GM18870 (cell line): Measurements from ENCODE around the gene PIAS1.
"Not testable (repeated sequence)": the region's sequence is repeated elsewhere in the genome, so short reads cannot be mapped to it uniquely, and the experiment has no call there.

Source experiments
- ATAC-seq: cut with Tn5 transposase; IDR thresholded peaks from one replicate; pipeline ENCODE4 v1.9.1; 2021; ENCODE audit warnings: moderate library complexity; ENCODE audit not compliant: unreplicated experiment

Gene PIAS1

DNA sequence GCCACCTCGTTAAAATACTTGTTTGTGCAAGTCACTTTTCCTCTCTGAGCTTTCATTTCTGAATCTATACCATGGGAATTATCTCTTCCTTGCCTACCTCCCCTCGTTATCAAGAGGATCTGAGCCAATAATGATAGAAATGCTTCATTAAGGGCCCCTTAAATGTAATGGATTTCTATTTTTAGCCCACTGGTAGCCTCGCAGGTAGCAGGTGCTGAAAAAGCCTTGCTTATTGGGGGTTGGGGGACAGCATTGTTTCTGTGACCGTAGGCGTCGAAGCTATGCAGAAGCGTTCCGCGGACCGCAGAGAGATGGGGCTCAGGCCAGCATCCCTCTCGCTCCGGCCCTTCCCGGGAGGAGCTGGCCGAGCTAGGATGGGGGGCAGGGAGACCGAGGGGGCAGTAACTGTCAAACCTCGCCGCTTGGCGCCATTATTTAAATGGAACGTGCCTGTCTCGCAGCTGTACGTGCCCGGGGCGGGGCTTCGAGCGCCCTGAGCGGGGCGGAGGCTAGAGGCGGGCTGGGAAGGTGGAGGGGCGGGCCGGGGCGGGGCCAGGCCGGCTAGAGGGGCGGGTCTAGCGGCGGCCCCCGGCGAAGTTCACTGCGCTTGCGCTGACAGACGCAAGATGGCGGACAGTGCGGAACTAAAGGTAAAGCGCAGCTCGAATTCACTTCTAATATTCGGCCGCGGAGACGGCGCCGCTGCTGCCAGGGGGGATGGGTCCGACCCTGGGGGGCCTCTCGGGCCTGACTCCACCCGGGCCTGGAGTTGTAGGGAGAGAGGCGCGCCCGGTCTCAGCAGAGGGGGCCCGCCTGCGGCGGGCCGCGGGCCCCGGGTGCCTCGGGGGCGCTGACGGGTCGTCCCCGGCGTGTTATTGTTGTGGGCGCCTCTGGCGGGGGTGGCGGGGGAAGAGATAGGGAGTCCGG is at the start of gene PIAS1:
PIAS1 (plus strand) TSS at position 615 of the 927 bp plus-strand sequence; CDS start at position 627, 12 bp downstream.
- peak; percentile 55 for ATAC-seq

DNA sequence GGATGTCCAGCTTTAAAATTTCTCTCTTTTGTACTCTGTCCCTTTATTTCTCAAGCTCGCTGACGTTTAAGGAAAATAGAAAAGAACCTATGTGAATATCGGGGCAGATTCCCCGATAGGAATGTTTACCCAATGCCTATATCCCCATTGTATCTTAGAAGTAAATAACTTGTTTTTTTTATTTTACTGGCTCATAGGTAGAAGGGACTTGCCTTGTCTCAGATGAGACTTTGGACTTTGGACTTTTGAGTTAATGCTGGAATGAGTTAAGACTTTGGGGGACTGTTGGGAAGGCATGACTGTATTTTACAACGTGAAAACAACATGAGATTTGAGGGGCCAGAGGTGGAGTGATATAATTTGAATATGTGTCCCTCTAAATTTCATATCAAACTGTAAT is 46.5 kb upstream of the PIAS1 start:
- not testable (repeated sequence) for ATAC-seq

DNA sequence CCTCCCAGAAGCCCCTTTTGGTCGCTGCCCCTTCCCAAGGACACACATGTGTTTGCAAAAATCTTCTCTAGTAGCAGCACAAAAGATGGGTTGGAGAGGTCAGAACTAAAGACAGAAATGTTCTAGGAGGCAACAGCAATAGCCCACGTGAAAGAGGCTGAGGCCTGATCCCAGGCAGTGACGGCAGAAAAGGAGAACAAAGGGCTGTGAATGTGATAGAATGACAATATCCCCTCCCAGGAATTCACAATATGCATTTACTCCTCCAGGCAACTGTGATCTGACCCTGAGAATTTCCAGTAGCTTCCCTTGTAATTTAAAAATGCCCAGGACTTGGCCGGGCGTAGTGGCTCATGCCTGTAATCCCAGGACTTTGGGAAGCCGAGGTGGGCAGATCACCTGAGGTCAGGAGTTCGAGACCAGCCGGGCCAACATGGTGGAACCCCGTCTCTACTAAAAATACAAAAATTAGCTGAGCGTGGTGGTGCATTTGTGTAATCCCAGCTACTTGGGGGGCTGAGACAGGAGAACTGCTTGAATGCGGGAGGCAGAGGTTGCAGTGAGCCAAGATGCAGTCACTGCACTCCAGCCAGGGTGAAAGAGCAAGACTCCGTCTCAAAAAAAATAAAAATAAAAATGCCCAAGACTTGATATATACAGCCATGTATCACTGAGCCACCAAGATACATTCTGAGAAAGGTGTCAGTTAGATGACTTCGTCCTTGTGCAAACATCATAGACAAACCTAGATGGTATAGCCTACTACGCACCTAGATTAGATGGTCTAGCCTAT is 43.6 kb upstream of the PIAS1 start:
- ATAC-seq, result no peak

DNA sequence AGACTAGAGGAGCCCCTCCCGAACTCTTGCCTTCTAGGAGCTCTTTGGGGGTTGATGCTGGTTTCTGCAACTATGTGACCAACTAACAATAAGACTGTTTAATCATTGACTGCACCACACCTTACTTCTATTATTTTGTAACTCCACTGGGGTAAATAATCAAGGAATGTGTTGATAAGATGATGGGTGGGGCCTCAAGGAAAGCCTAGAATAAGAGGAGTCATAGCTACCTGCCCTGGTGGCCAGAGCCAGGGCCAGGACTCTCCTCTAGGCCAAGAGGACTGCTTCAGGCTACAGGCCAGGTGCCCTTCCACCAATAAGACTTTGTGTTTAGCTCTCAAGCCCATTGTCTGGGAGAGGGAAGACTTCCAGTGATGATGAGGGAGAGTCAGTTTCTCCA is 41.2 kb upstream of the PIAS1 start:
- no peak for ATAC-seq

DNA sequence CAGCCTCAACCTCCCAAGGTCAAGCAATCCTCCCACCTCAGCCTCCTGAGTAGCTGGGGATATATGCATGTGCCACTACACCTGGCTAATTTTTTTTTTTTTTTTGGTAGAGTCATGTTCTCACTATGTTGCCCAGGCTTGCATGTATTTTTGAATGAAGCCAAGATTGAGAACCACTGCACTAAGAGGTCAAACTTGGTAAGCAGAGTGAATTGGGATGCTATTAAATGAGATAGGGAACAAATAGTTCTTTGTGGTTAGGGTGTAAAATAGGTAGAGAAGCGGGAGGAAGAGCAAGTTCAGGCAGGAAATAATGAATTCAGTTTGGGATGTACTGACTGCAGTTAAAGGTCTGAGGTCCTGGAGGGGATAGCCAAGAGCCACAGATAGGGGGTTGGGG is 39.9 kb upstream of the PIAS1 start:
- ATAC-seq, result no peak

DNA sequence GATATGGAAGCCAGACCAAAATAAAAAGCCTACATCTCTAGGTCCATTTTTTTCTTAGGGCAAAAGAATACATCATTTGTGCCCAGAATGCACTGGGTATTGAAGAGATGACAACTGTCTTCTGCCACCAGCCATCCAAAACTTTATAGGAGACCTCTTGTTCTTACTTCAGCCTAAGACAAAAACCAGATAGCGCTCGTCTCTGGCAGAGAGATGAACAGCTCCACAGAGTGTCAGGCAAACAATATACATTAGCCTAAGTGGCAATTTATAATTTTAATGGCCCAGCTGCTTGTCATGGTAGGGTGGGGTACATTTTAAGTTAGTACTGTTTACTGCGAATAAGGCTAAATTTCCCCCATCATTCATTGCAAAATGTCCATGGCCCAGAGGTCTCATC is 38.9 kb upstream of the PIAS1 start:
- no peak for ATAC-seq

DNA sequence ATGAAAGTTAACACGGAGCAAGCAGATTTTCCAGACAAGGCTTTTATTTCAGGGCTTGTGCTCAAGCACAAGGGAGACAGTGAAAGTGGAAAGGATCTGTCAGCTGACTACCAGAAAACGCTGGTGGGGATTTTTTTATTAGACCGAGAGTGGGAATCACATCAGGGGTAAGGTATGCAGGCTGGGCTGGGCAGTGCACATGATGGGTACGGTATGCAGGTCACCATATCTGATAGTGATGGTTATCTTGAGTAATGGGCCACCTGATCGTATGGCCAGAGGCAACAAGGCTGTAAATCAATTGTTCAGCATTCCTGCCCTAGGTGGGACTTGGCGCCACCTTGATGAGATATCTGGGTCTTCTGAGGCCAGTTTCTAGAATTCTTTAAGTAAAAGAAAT is 36.9 kb upstream of the PIAS1 start:
- ATAC-seq, result no peak

DNA sequence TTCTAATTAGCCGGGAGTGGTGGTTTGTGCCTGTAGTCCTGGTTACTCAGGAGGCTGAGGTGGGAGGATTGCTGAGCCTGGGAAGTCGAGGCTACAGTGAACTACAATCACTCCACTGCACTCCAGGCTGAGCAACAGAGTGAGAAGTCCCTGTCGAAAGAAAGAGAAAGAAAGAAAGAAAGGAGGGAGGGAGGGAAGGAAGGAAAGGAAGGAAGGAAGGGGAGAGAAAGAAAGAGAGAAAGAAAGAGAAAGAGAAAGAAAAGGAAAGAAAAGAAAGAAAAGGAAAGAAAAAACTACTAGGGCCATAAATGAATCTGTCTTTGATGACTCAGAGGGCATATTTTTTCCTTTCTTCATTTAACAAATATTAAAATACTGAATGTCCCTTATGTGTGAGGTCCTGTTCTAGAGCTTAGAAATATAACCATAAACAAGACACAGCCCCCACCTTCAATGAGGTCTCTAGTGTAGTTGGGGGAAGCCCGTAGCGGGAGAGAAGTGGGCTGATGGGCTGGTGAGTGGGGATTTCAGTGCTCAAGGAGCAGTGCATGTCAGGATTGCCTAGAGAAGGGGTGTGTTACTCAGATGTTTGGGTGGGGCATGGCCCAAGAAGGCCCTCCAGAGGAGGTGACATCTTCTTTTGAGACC is 35.2 kb upstream of the PIAS1 start:
- no peak for ATAC-seq

DNA sequence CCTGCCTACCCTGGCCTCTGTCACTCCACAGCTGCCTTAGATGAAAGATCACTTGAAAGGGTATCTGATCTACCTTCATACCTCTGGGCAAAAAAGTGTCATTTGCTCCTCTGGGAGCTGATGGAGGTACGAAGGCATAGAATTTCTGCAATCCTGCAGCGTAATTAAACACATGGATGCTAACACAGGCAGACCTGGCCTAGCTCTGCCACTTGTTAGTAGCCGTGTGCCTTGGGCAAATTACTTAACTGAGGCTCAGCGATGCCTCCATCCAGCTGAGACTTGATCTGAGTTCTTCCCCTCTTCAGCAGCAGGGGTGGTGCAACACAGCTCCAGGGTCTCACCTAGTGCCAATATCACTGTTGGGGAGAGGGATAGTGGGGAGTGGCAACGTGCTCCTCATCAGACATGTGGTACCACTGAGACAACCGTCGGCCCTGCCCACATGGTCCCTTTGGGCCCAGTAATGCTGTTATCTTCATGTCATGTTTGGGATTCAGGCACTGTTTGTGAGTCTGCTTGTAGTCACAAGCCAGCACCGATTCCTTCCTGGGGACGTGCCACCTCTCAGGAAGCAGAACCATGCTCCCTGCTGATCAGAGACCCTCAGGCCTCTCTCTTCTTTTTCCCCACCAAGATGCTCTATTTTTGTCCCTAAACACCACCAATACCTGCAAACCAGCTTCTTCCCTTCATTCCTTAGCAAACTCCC is 34.1 kb upstream of the PIAS1 start:
- no peak for ATAC-seq

DNA sequence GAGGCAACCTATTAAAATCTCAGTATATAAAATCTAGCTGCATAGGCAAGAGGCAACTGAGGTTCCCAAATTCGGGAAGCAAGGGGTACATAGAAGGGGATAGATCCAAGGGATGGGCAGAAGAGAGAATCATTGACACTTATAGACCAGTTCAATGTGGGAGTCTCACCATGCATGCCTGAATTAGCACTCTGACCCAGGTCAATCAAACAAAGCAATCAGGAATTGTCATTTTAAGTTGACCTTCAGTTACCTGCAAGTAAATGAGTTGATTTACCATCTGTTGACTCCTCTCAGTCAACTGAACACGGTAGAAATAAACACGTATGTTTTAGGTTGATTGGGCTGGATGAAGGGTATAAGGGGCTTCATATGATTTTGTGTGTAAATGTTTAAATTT is 33.4 kb upstream of the PIAS1 start:
- ATAC-seq, result no peak

DNA sequence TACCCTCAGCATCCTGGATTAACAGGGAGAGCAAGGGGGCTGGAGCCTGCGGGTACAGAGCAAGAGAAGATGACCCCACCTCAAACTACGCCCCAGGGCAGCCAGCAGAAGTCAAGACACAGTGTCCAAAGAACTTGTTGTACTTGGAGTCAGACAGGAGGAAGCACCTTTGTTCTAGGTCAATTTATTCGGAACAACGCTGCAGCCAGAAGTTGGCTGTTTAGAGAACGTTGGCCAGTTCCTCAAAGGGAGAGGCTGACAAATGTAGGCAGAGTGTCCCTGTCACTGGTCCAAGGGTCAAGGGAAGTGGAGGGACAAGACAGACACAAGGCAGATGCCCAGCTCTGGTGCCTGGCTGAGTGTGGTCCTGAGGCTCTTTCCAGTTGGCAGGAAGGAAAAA is 32.1 kb upstream of the PIAS1 start:
- ATAC-seq, result no peak

DNA sequence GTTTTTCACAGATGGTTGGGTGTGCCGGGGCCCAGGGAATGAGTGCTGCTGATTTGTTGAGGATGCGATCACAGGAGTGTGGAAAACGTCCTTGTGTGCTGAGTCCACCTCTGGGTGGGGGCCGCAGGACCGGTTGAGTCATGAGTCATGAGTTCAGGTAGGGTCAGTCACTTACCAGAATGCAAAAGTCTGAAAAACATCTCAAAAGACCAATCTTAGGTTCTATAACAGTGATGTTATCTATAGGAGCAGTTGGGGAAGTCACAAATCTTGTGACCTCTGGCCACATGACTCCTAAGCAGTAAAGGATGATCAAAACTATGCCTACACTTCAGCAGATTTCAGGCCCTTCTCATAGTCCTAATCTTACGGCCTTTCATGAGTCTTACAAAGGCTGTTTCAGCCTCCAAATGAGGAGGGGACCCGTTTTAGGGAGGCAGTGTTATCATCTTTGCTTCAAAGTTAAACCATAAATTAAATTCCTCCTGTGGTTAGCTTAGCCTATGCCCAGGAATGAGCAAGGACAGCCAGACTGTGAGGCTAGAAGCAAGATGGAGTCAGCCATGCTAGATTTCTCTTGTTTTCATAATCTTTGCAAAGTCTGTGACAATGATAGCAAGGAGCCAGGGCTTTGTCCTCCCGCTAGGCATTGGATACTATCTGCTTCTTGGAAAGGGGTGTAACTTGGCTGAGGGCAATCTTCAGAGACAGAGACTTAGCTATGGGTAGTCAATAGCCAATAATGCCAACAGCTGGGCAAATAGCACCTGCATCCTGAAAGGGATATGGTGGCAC is 30.6 kb upstream of the PIAS1 start:
- no peak for ATAC-seq

DNA sequence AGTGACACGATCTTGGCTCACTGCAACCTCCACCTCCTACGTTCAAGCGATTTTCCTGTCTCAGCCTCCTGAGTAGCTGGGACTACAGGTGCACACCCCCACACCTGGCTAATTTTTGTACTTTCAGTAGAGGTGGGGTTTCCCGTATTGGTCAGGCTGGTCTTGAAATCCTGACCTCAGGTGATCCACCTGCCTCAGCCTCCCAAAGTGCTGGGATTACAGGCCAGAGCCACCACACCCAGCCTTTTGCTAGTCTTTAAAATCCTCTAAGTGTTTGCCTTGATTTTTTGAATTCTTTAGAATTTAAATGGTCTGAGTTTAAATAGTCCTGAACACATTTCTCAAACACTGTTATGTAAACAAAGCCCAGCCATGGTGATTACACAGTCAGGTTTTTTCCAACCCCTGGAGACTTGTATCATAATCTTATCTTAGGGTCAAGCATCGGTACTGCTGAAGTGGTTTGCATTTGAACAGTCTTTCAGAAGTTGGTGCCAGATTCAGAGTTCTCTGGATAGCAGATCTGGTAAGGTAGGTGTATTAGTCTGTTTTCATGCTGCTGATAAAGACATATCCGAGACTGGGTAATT is 28.2 kb upstream of the PIAS1 start:
- ATAC-seq, result no peak

DNA sequence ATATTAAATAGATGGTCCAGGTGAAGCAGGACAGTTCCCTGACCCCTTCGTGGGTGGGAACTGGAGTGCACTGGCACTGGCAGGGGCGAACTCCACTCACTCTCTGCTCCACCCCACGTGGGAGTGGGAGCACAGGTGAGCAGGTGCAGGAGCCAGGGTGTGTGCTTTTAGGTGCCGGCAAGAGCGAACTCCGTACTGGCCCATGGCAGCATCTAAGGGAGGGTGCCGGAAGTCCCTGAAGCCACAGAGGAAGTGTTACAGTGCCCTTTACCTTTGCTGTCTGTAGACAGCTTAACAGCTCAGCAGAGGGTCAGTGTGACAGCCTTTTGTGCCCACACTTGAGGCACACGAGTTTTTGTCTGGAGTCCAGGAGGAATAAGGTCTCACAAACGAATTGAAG is 26.7 kb upstream of the PIAS1 start:
- no peak for ATAC-seq

DNA sequence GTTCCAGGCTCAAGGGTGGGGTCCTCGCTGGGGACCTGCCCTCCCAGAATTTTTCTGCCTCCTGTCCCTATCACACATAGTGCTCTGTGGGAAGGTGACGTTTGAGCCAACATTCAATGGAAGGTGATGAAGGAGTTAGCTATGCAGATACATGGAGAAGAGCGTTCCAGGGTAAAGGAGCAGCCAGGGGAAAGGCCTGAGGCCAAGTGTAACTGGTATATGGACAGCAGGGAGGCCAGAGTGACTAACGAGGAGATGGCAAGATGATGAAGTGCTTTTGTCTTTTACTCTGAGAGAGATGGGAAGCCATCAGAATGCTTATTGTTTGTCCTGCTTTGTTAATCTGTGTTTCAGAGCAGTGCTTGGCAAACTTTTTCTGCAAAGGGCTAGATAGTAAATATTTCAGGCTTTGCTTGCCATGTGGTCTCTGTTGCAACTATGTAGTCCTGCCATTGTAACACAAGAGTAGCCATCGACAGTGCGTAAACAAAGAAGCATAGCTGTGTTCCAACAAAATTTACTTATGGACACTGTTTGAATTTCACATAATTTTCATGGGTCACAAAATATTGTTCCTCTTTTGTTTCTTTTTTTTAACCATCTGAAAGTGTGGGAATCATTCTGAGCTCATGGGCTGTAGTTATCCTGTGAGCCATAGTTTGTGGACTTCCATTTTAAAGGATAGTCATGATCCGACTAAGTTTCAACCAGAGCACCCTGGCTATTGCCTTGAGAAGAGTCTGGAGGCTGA is 25.8 kb upstream of the PIAS1 start:
- no peak for ATAC-seq

DNA sequence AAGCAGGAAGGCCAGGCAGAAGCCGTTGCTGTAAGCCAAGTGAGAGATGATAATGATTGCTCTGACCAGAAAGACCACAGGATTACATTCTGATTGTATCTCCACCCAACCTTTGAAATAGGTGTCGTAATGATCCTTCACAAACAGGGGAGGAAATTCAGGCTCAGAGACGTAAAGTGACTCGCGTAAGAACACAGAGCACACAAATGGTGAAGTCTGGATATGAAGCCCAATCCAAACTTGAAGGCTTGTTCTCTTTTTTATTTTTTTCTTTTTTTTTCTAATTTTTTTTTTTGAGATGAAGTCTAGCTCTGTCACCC is 25.3 kb upstream of the PIAS1 start:
- no peak for ATAC-seq

DNA sequence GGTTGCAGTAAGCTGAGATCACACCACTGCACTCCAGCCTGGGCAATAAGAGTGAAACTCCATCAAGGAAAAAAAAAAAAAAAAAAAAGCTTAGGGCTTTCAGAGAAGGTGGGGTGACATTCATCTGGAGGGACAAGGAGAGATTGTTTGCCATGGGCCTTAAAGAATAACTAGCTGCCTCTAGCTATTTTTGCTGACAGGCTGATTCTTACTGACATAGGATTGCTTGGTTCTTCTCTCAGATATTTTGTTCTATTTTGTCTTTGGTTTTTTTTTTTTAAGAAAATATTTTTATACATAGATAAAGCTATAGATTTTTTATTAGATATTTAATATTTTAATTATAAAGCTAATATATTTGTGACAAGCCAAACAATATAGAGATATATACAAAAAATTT is 24.2 kb upstream of the PIAS1 start:
- ATAC-seq, result no peak

DNA sequence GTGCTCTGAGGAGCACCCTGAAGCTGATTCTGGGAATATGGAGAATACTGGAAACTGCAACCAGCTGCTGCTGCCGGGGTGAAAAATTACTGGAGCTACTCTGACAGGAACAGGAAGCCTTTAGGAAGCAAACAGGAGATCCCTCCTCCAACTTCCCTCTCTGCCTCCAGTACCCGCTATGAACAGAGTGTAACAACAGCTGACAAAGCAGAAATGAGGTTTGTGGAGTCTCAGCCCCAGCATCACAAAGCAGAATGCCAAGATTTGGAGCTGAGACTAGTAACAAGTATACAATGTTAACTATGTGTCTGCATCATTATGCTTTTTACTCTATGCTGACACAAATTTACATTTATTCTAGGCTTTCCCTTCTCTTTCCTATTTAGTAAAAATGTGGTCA is 22.7 kb upstream of the PIAS1 start:
- no peak for ATAC-seq

DNA sequence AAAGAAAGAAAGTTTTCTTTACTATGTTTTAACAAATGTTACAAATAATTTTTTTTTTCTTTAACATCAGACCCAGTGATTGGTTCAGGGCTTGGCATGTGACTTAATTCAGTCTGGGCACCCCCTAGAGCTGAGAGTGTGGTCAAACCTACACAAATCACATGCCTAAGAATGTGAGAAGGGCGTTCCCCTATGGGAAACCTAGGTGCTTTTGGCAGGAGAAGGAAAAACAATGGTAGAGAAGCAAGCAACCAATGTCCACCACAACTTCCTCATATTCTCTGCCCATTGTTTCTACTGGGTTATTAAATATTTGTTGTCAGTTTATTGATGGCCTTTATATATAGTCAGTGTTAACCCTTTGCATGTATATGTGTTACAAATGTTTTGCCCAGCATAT is 21.4 kb upstream of the PIAS1 start:
- no peak for ATAC-seq
